HG02970 (cell line): ENCODE data around the gene SRBD1.

Source experiments
- ATAC-seq: cut with Tn5 transposase; IDR thresholded peaks from one replicate; pipeline ENCODE4 v1.9.1; 2021; ENCODE audit warnings: mild to moderate bottlenecking, moderate library complexity, moderate number of reproducible peaks; ENCODE audit not compliant: unreplicated experiment, low FRiP score

Gene SRBD1

GRCh38 chr2:45598545-45598944 lies 12.5 kb downstream of the SRBD1 start:
- ATAC-seq: no peak

GRCh38 chr2:45596761-45597160 lies 14.3 kb downstream of the SRBD1 start:
- no peak for ATAC-seq

- no peak for ATAC-seq
Measured at GRCh38 chr2:45595721-45596435, 15.2 kb downstream of the SRBD1 start.

GRCh38 chr2:45591073-45591472 lies 20.0 kb downstream of the SRBD1 start:
- no peak for ATAC-seq

GRCh38 chr2:45588158-45588829 lies 22.8 kb downstream of the SRBD1 start:
- ATAC-seq: no peak

- no peak for ATAC-seq
Measured at GRCh38 chr2:45586600-45586999, 24.5 kb downstream of the SRBD1 start.

GRCh38 chr2:45585267-45585861 lies 25.7 kb downstream of the SRBD1 start:
- no peak for ATAC-seq

GRCh38 chr2:45583977-45584376 lies 27.1 kb downstream of the SRBD1 start:
- ATAC-seq: no peak

- ATAC-seq: no peak
Measured at GRCh38 chr2:45582522-45582921, 28.5 kb downstream of the SRBD1 start.

GRCh38 chr2:45578056-45578843 lies 32.8 kb downstream of the SRBD1 start:
- ATAC-seq: no peak

GRCh38 chr2:45577441-45577840 lies 33.6 kb downstream of the SRBD1 start:
- no peak for ATAC-seq

GRCh38 chr2:45575881-45576280 lies 35.2 kb downstream of the SRBD1 start:
- no peak for ATAC-seq

GRCh38 chr2:45572979-45573378 lies 38.1 kb downstream of the SRBD1 start:
- no peak for ATAC-seq

GRCh38 chr2:45571940-45572339 lies 39.1 kb downstream of the SRBD1 start:
- ATAC-seq: no peak

- ATAC-seq: no peak
Measured at GRCh38 chr2:45570671-45571334, 40.3 kb downstream of the SRBD1 start.

- no peak for ATAC-seq
Measured at GRCh38 chr2:45568935-45569334, 42.1 kb downstream of the SRBD1 start.

- peak; percentile 95 for ATAC-seq
Measured at GRCh38 chr2:45567974-45568789, 42.9 kb downstream of the SRBD1 start.

GRCh38 chr2:45567288-45567963 lies 43.6 kb downstream of the SRBD1 start:
- ATAC-seq: no peak

GRCh38 chr2:45559436-45559835 lies 51.6 kb downstream of the SRBD1 start:
- no peak for ATAC-seq
